H1 (cell line): ENCODE measurements around the gene LTBP3. TPM values are rescaled to one million over a fixed set of nuclear protein-coding genes. Genes with fewer than 3 reads are reported as not detected.

Source experiments
- ATF2 ChIP-seq: IDR thresholded peaks from 2 replicates; pipeline ENCODE4 v1.6.1; 2012; ENCODE audit warnings: low read length, inconsistent platforms
- BRCA1 ChIP-seq: IDR thresholded peaks from 2 replicates; pipeline ENCODE4 v1.6.1; 2012; ENCODE audit warnings: low read depth, low read length, improper control_type of control experiment
- CEBPB ChIP-seq: IDR thresholded peaks from 2 replicates; pipeline ENCODE4 v1.6.1; 2012; ENCODE audit warnings: low read depth, low read length
- CHD1 ChIP-seq: IDR thresholded peaks from 2 replicates; pipeline ENCODE4 v1.6.1; 2012; ENCODE audit warnings: low read depth, low read length, improper control_type of control experiment
- CHD2 ChIP-seq: IDR thresholded peaks from 2 replicates; pipeline ENCODE4 v1.6.1; 2012; ENCODE audit warnings: low read length, improper control_type of control experiment
- CTBP2 ChIP-seq: IDR thresholded peaks from 2 replicates; pipeline ENCODE4 v1.7.0; 2011; ENCODE audit warnings: borderline replicate concordance, mild to moderate bottlenecking, moderate library complexity, mixed read lengths, low read length; ENCODE audit not compliant: insufficient read depth, insufficient read length
- EP300 ChIP-seq, 2 experiments: IDR thresholded peaks; 1 replicate in 1 of 2; 2 replicates in 1 of 2; pipeline ENCODE4 v1.6.1; 2011 to 2012; ENCODE audit warnings: low read depth in 2 of 2, low read length in 2 of 2, mild to moderate bottlenecking in 2 of 2, borderline replicate concordance in 1 of 2, inconsistent platforms in 1 of 2, moderate library complexity in 1 of 2
- JUN ChIP-seq: IDR thresholded peaks from 2 replicates; pipeline ENCODE4 v1.6.1; 2011; ENCODE audit warnings: low read depth, mild to moderate bottlenecking, improper control_type of control experiment, low read length
- MAFK ChIP-seq: IDR thresholded peaks from 2 replicates; pipeline ENCODE4 v1.6.1; 2012; ENCODE audit warnings: low read depth, mild to moderate bottlenecking, improper control_type of control experiment, low read length
- POLR2AphosphoS5 ChIP-seq: IDR thresholded peaks from 2 replicates; pipeline ENCODE4 v1.6.1; 2011; ENCODE audit warnings: low read depth, low read length
- POU5F1 ChIP-seq: IDR thresholded peaks from 2 replicates; pipeline ENCODE4 v1.6.1; 2011; ENCODE audit warnings: low read depth, mild to moderate bottlenecking, low read length, moderate library complexity
- RFX5 ChIP-seq: IDR thresholded peaks from 2 replicates; pipeline ENCODE4 v1.6.1; 2011; ENCODE audit warnings: low read depth, low read length, improper control_type of control experiment, borderline replicate concordance
- RXRA ChIP-seq: IDR thresholded peaks from 2 replicates; pipeline ENCODE4 v1.6.1; 2011; ENCODE audit warnings: low read depth, mild to moderate bottlenecking, low read length, moderate library complexity; ENCODE audit not compliant: insufficient read depth
- SIN3A ChIP-seq, 2 experiments: IDR thresholded peaks in 1 of 2; conservative IDR thresholded peaks in 1 of 2; 2 replicates each; pipeline ENCODE4 v1.6.1; 2011 to 2012; ENCODE audit warnings: low read length in 2 of 2, improper control_type of control experiment in 1 of 2, low read depth in 1 of 2, mild to moderate bottlenecking in 1 of 2
- SP1 ChIP-seq: IDR thresholded peaks from 2 replicates; pipeline ENCODE4 v1.6.1; 2011; ENCODE audit warnings: low read depth, low read length
- SP4 ChIP-seq: IDR thresholded peaks from 2 replicates; pipeline ENCODE4 v1.6.1; 2012; ENCODE audit warnings: low read length, inconsistent platforms
- SRF ChIP-seq: IDR thresholded peaks from 2 replicates; pipeline ENCODE4 v1.6.1; 2011; ENCODE audit warnings: mild to moderate bottlenecking, low read depth, low read length, moderate library complexity
- TAF7 ChIP-seq: optimal IDR thresholded peaks from 2 replicates; pipeline ENCODE3; 2011; ENCODE audit warnings: low read depth, mild to moderate bottlenecking, inconsistent platforms, low read length, moderate library complexity, borderline replicate concordance
- TBP ChIP-seq: IDR thresholded peaks from 2 replicates; pipeline ENCODE4 v1.6.1; 2011; ENCODE audit warnings: low read depth, low read length, improper control_type of control experiment
- TEAD4 ChIP-seq: IDR thresholded peaks from 2 replicates; pipeline ENCODE4 v1.6.1; 2012; ENCODE audit warnings: low read depth, low read length, inconsistent platforms, mixed read lengths
- ZNF274 ChIP-seq: IDR thresholded peaks from 2 replicates; pipeline ENCODE4 v1.7.0; 2012; ENCODE audit warnings: low read length, borderline replicate concordance; ENCODE audit errors: extremely low read depth
- polyA plus RNA-seq, 7 experiments: library from polyadenylated mRNA; depleted of rRNA in 3 of 7; stranded (reverse) in 5 of 7; unstranded in 2 of 7; fragments of >200 nt in 5 of 7; fragments of 200-250 nt in 2 of 7; gene quantifications; 1 replicate in 5 of 7; 2 replicates in 1 of 7; 4 replicates in 1 of 7; pipeline versions ENCODE4 v1.2.1 to v1.2.3, GENCODE V29; 2011 to 2013; ENCODE audit warnings: missing spikeins in 2 of 7, mixed read lengths in 2 of 7
- total RNA-seq: library from RNA; stranded (reverse); fragmentation: NEBNext Ultra II Directional; extraction: Animal tissue kit (Norgen Biotek cat#: 25700); gene quantifications from 2 replicates; pipeline ENCODE4 v1.2.1, GENCODE V29; 2021
- TF ChIP-seq, protein P1 (sequence below): IDR thresholded peaks from 2 replicates; pipeline ENCODE4 v1.6.1; 2012; ENCODE audit warnings: inconsistent platforms

The LTBP3 gene
- total and polyA plus RNA-seq, 2 of the 8 experiments (the other 6 are each of a cell fraction or from before 2014, with no cell fraction given), result 12.8 to 17.8 TPM

DNA sequence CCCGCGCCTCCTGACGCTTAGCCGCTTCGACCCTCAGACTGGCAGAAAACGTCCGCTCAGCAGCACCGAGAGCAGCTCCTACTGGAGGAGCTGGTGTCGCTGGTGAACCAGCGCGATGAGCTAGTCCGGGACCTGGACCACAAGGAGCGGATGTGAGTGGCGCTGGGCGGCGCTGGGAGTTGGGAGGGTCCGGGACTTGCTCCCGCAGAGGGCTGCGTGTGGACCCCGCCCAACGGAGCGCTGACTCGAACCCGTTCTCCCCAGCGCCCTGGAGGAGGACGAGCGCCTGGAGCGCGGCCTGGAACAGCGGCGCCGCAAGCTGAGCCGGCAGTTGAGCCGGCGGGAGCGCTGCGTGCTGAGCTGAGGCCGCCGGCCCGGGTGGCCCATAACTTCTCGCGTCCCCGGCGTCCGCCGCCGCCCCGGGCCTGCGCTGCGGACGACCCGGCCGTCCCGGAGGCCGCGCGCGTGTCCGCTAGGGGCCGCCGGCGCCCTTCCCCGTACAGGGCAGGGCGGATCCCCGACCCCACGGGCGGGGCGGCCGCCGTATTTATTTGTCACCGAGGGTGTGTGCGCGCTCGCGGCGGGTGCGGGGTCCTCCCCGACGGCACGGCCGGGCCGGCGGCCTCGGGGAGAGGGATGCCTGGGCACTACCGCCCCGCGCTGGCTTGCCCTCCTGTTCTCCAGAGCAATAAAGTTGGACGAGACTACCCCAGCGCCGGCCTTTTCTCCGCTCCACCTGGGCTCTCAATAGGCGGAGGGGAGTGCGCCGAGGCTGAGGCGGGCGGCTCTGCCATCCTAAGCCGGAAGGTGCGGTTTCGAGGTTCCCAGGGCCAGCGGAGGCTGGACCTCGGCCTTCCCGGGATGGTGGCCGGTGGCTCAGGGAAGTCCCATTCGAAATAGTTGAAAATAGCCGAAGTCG lies 34.0 kb upstream of the LTBP3 start (continued):
- TF ChIP-seq CHD1 (no peak), POU5F1 (no peak), BRCA1 (no peak), TBP (peak; percentile 51), RFX5 (no peak), RXRA (no peak), SP4 (0 out of 2 replicates have a peak, but pooled peaks have one; percentile 22), ATF2 (no peak), POLR2AphosphoS5 (0 out of 2 replicates have a peak, but pooled peaks have one; percentile 23), SRF (no peak), ZNF274 (no peak), TAF7 (no peak), SIN3A (conservative IDR thresholded peaks at IDR 0.05 in 1 of 2, IDR thresholded peaks at IDR 0.05 in 1 of 2; ENCODE audit: low read depth in 1 of 2, low read length in 2 of 2) (peak in 1 of 2 experiments; percentile 15; a peak in 1 of 4 replicates), TEAD4 (no peak), MAFK (no peak), SP1 (no peak), EP300 (IDR thresholded peaks at IDR 0.05; ENCODE audit: borderline replicate concordance in 1 of 2, low read depth in 2 of 2, low read length in 2 of 2) (no peak), CEBPB (no peak), CHD2 (0 out of 2 replicates have a peak, but pooled peaks have one; percentile 19), CTBP2 (peak; percentile 79), JUN (no peak)
- TF ChIP-seq, protein P1, sequence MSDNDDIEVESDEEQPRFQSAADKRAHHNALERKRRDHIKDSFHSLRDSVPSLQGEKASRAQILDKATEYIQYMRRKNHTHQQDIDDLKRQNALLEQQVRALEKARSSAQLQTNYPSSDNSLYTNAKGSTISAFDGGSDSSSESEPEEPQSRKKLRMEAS, result no peak
